Stimulated activated CD4-positive, alpha-beta T cell treated with anti-CD3 and anti-CD28 coated beads, Interleukin-15, amount 100 ng/mL, for 1 hour (primary cell): ENCODE data around the gene FKBP1B.
A peak's percentile ranks its signal among the peaks of the same experiment; 100 is the strongest.
"Not testable (repeated sequence)": the region's sequence is repeated elsewhere in the genome, so short reads cannot be mapped to it uniquely, and the experiment has no call there.

Experiments
- DNase-seq, 2 donors: peaks; one replicate each; pipeline ENCODE4 v3.0.0-alpha.2; 2020; ENCODE audit warnings: low read depth in 1 of 2, low spot score in 1 of 2

Gene FKBP1B

DNA sequence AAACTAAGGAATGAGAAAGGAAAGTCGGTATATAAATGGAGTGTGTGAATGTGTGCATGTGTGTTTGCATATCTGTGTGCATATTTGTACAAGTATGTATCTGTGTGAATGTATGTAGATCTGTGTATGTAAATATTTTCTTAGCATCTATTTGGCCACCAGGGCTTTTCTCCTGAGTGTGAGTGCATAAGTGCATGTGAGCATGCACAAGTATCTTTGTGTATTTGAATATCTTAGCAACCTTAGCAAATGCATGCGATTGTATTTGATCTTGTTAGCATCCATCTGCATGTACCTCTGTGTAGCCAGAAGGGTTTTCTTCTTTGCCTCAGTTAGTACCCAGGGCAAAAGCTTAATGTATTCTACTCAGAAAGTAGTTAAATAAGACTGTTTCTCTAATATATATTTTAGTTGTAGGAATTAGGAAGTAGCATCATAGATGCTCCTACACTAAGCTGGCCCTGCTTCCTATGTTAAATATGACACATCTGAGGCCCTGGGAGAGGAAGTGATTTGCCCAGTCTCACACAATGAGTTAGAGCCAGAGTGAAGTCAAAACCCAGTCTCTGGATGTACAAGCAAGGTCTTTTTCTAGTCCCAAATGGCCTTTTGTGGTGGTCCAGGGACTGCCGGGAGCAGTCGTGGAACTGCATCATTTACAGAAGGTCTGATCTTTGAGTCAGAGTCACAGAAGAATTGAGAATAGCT, 9.2 kb downstream of the FKBP1B start:
- DNase-seq: no peak

DNA sequence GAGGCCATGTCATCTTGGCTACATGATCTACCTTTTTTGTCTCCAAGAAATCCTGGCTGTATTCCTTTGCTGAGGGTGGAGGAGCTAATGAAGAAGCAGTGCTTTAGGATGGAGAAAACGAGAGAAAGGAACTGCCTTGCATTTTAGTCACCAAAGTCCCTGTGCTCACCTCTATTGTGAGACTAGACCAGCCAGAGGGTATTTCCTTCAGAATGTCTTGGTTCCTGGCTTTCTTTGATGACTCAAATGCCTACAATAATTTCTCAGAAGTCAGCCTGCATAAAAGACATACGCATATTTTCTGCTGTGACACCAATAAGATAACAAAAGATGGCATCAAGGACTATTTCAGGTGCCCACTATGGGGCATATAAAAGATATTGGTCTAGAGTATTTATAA, 15.8 kb downstream of the FKBP1B start:
- DNase-seq: no peak

DNA sequence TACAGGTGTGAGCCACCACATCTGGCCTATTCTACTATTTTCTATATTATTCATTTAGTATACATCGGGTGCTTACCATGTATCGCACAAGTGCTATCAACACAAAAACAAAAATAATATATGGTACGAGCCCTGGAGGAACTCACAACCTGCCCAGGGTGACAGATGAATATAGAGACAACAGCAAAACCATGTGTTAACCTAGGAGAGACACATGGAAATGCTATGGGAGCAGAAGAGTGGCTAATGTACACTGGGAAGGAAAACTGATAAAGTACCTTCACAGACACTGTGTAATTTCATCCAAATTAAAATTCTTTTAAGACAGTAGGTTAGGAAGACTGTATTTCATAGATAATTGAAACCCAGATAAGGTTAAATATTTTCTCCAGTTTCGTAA, 22.7 kb downstream of the FKBP1B start:
- DNase-seq: no peak

DNA sequence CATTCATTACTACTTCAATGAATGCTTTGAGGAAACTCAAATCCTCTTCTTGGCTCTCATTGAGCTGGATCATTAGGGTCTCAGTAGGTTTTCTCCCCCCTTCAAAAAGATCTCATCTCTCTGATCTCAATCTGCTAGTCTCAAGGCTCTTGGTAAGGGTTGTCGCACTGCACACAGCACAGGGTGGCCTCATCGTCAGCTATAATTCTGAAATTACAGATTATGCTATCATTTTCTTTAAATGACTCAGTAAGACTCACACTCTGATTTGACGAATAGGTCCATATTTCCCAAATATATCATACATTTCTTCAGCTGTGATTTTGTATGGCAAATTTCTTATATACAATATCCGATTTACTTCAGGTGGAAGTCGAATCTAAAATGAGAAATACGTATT, 24.3 kb downstream of the FKBP1B start:
- DNase-seq: no peak

DNA sequence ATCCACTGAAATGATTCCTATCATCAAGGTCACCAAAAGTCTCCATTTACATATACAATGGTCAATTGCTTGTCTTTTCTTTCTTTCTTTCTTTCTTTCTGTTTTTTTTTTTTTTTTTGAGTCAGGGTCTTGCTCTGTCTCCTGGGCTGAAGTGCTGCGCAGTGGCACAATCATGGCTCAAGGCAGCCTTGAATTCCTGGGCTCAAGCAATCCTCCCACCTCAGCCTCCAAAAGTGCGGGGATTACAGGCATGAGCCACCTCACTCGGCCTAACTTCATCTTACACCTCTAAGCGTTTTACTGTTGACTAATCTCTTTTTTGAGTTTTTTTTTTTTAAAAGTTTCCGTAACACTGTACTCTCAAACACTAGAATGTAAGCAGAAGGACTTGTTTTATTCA, 25.7 kb downstream of the FKBP1B start:
- DNase-seq: no peak

DNA sequence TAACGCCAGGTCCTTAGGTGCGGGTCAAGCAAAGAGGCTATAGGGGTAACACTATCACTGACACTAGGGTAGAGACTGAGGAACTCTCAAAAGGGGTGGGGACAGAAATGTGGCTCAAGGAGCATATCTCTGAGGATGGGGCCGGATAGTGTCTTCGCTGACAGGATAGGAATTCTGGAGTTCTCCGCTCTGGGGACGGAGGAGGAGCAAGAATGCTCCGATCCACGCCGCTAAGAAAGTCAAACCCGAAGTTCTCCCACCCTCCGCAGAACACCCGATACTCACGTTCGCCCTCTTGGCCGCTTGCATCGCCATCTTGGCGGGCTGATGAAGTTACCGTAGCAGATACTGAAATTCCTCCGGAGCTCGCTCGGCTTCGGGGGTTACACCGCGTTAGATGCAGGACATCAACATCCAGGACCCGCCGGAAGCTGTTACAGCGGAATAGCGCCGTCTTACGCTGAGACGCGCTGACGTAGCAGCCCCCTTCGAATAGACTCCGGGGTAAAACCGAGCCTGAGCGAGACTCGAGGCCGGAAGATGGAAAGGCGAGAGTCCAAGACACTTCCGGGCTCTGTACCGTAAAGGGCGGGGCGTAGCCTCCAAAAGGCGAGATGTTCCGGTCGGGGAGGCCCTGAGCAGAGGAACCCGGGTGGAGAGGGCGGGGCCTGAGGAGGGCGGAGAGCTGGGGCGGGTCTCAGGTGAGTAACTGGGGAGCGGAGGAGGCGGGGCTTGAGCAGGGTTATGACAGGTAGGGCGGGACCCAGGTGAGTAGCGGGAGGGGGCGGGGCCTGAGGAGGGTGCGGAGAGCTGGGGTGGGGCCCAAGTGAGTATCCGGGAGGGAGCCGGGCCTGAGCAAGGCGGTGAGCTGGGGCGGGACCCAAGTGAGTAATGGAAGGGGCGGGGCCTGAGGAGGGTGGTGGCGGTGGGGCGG, 26.6 kb downstream of the FKBP1B start, which contains the start of gene SF3B6:
SF3B6 (minus strand) TSS at position 412 of the 934 bp plus-strand sequence; CDS start at position 315, 97 bp downstream.
- DNase-seq: peak; percentile 97 to 99

DNA sequence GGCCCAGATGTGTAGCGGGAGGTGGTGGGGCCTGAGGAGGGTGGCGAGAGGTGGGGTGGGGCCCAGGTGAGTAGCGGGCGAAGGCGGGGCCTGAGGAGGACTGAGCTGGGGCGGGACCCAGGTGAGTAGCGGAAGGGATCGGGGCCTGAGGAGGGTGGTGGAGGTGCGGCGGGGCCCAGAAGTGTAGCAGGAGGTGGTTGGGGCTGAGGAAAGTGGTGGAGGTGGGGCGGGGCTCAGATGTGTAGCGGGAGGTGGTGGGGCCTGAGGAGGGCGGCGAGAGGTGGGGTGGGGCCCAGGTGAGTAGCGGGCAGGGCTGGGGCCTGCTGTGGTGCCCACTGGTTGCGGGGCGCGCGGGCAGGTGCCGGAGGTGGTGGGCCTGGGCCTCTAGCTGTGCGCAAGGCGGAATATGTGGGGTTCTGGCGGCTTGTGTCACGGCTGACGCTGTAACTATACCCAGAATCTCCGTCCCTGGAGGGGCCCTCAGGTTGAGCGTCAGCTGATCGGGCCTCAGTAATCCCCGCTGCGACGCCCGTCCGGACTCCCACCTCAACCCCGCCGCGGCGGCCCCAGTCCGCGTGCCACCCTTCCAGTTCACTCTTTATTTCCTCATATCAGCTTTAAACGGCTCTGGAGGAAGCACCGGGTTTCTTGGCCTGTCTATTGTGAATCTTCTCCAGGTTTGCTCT, 27.5 kb downstream of the FKBP1B start:
- no peak for DNase-seq

DNA sequence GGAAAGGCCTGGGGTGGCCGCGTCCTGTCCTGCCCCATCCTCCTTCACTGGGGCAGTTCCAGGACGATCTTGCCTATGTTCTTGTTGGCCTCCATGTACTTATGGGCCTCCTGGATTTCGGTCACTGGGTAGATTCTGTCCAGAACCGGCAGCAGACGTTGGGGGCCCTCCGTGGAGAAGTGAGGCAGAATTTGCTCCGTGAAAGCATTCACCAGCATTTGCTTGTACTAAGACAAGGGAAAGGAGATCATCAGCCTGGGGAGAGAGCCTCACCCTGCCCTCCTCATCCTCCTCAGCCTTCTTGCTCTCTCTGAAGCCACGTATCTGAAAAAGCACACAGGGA, 28.0 kb downstream of the FKBP1B start:
- no peak for DNase-seq

DNA sequence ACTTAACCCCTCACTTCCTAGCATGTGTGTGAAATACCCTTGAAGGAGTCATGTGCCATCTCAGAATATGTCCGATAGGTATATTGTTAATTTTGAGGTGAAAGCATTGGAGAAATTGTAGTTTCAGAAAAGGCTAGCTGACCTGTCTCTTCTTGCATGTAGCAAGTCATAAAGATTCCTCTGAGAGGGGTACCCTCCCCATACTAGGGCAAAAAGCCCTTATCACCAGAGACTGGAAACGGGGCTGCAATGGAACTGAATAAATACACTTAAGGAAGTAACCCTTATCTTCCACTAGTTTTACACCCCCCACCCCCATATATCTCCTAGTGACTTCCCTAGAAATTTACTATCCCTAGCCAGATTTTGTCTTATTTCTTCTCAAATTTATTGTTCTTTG, 28.3 kb downstream of the FKBP1B start:
- no peak for DNase-seq

DNA sequence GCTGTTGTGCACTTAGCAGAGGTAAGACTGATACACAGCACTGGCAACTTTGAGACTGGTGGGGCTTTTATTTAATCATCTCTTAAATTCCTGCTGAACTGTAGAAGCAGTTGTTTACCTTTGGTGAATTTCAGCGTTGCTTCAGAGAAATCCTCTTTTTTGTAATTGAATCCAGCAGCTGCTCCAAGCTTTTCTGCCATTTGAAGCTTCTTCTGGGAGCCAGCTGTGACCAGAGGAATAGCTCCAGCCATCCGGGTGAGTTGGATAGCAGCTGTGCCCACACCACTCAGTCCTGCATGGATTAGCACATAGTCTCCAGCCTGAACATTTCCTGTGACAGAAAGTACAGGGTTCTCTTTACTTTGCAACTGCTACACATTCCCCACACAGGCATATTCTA, 31.2 kb downstream of the FKBP1B start:
- no peak for DNase-seq

DNA sequence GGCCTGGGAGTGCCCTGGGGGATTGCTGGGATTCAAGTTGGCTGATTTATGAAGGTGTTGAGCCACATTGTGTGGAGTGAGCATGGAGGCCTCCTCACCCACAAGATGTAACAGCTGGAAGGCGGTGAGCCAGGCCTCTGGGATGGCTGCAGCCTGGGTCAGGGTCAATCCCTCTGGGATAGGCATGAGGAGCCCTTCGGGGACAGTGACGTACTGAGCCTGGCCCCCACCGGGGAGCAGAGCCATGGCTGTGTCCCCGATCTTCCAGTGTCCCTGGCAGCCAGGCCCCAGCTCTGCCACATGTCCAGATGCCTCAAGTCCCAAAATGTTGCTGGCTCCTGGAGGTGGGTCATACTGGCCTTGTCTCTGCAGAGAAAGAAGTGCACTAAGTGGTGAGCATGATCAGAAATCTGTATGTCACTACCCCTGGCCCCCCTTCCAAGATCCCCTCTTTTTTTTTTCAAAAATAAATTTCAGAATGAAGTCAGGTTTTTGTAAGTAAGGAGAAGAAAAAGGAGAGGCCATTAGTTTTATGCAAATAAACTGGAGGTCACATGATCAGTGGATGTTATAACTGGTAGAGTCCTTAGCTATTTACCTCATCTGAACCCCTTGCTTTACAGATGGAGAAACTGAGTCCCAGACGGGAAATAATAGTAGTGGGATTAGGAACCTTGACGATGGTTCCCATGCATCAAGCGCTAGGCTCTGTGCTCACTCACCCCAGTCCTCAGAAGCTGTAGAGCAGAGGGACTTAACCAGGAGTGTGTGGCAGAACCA, 33.4 kb downstream of the FKBP1B start:
- no peak for DNase-seq

DNA sequence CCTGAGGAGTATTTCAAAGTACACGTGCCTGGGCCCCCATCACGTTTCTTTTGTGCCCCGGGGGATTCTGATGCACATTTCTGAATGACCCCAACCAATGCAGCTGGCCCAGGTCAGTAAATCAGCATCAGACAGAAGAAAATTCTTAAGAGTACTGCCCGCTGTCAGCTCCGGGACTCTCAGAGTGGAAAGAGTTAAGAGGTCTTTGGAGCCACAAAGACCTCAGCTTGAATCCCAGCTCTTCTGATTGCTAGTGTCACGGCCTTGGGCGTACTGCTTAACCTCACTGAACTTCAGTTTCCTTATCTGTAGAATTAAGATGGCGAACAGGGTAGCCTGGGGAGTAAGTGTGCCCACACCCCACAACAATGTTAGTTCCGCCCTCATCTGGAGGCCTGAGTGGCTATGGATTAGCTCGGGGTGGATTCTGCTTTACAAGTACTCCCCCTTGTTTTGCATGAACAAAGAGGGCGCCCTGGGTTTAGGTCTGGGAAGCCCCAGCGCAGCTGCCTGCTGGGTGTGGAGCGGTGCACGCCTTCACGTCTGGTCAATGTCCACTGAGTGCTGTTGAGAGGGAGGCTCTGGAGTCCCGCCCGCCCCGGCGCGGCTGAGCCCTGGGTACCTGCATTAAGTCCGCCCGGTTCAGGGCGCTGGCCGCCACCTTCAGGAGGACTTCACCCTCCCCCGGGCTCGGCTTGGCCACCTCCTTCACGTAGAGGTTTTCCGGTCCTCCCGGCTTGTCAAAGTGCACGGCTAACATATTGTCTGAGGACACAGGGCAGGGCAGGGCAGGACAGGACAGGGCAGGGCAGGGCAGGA, 34.2 kb downstream of the FKBP1B start:
- peak in 1 of 2 donors; percentile 9 for DNase-seq

DNA sequence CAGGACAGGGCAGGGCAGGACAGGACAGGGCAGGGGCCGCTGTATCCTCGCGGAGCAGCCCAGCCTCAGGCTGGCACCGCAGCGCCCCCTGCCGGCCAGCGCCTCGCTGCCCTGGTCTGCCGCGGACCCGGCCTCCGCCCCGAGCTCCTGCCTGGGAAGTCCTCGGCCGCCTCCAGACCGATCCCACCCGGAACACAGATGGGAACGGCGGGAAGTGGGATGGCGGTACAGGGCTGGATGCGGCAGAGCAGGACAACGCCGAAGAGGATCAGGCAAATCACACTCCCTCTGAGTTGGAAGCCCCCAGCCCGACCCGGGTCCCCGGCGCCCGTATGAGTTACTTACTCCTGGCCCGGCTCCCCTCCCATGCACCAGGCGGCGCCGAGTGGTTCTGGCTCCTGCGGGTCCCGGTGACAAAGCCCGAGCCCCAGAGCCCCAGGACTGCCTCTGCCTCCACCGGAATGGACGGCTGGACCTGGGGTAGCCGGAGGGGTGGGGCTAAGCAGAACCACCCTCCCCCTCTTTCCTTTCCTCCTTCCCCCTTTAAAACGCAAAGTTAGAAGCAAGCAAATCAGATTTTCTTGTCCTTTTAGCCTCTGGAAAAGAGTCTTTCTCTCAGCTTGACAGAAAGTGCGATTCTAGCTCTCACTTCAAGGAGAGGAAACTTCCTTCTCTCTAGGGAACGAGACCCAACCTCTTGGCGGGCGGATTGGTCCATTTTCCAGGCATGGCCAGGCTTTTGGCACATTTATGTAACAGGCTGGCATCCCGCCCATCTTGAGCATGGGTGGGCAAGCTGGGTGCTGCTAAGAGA, 35.1 kb downstream of the FKBP1B start, which contains the start of gene TP53I3:
TP53I3 (minus strand) TSS at position 449 of the 814 bp plus-strand sequence. CDS start 508 bp downstream, outside the sequence.
- DNase-seq: peak; percentile 67 to 78

DNA sequence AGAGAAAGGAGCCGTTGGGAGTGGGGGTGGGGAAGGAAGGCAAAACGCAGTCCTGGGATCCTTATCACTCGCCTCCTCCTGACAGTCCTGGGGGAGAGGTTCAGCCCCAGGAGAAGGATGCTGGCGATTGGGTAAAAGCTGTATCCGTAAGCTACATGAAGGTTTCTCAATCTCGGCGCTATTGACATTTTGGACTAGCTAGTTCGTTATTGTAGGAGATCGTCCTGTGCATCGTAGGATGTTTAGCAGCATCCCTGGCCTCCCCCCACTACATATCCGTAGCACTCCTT, 35.6 kb downstream of the FKBP1B start:
- DNase-seq: no peak

DNA sequence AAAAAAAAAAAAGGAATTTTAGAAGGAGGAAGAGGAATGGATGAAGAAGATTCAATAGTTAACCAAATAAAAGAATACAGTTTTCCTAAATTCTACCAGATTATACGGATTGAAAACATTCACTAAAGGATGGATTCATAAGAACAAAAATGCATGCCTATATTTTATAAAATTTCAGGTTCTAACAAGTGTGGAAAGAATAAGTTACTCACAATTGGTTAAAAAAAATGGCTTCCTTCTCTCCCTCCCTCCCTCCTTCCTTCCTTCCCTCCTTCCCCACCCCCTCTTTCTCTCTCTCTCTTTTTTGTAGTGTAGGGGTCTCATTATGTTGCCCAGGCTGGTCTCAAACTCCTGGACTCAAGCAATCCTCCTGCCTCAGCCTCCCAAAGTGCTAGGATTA, 36.7 kb downstream of the FKBP1B start:
- no peak for DNase-seq

DNA sequence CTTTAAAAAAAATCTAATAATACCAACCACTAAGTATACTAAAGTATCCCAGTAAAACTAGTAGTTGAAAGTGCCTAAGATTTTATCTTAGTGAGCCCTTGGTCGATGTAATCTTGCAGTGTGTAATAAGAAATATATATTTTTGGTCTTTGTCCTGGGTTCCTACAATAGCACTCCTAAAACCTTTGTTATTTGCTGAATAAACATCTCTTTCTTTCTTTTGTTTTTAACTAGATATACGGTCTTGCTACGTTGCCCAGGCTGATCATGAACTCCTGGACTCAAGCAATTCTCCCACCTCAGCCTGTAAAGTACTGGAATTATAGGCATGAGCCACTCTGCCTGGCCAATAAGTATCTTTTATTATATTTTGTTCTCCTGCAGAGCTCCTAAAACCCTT, 37.5 kb downstream of the FKBP1B start:
- DNase-seq: no peak

DNA sequence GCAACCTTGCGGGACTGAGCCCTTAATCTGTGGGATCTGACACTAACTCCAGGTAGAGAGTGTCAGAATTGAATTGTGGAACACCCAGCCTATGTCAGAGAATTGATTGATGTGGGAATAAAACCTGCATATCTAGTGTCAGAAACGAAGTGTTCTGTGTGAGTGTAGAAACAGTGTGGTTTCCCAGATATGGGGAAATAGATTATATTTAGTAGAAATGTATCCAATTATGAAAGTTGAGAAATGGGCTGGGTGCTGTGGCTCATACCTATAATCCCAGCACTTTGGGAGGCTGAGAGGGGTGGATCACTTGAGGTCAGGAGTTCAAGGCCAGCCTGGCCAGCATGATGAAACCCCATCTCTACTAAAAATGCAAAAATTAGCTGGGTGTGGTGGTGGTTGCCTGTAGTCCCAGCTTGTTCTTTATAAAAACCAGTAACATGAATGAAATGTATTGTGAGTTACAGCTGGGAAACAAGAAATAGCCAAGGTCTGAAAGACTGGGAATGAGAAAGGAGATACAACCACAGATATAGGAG, 39.3 kb downstream of the FKBP1B start:
- DNase-seq: no peak

DNA sequence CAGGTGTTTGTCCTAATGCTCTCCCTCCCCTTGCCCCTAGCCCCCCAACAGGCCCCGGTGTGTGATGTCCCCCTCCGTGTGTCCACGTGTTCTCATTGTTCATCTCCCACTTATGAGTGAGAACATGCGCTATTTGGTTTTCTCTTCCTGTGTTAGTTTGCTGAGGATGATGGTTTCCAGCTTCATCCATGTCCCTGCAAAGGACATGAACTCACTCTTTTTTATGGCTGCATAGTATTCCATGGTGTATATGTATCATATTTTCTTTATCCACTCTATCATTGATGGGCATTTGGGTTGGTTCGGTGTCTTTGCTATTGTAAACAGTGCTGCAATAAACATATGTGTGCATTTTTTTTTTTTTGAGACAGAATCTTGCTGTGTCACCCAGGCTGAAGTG, 43.7 kb downstream of the FKBP1B start:
- DNase-seq: not testable (repeated sequence)

DNA sequence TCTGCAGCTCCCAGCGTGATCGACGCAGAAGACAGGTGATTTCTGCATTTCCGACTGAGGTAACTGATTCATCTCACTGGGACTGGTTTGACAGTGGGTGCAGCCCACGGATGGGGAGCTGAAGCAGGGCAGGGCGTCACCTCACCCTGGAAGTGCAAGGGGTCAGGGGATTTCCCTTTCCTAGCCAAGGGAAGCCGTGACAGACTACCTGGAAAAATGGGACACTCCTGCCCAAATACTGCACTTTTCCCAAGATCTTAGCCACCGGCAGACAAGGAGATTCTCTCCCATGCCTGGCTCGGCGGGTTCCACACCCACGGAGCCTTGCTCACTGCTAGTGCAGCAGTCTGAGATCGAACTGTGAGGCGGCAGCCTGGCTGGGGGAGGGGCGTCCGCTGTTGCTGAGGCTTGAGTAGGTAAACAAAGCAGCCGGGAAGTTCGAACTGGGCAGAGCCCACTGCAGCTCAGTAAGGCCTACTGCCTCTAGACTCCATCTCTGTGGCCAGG, 45.7 kb downstream of the FKBP1B start:
- DNase-seq: not testable (repeated sequence)
